GM12891 (cell line): ENCODE measurements around the gene SCN11A.
A peak's percentile ranks its signal among the peaks of the same experiment; 100 is the strongest.

Source experiments
- DNase-seq: peaks from one replicate; pipeline ENCODE4 v3.0.0; 2011; ENCODE audit warnings: low spot score; ENCODE audit not compliant: insufficient read length
- FAIRE-seq: peaks from 2 replicates; lab custom pipeline; 2011; peaks lifted over from hg19 to GRCh38; lab: Jason Lieb, UNC
- PAX5 ChIP-seq: IDR thresholded peaks from 2 replicates; pipeline ENCODE4 v1.6.1; 2011; ENCODE audit warnings: low read length, moderate library complexity, mild to moderate bottlenecking; ENCODE audit not compliant: insufficient read depth, severe bottlenecking
- POLR2A ChIP-seq: IDR thresholded peaks from 2 replicates; pipeline ENCODE4 v1.6.1; 2011; ENCODE audit warnings: low read depth, low read length, control low read depth
- POLR2AphosphoS5 ChIP-seq: IDR thresholded peaks from 2 replicates; pipeline ENCODE4 v1.6.1; 2011; ENCODE audit warnings: low read depth, low read length, control low read depth
- POU2F2 ChIP-seq: IDR thresholded peaks from 2 replicates; pipeline ENCODE4 v1.6.1; 2011; ENCODE audit warnings: low read depth, mild to moderate bottlenecking, control low read depth, low read length, moderate library complexity
- SPI1 ChIP-seq: IDR thresholded peaks from 2 replicates; pipeline ENCODE4 v1.6.1; 2011; ENCODE audit warnings: low read depth, low read length, control low read depth
- TAF1 ChIP-seq: IDR thresholded peaks from 2 replicates; pipeline ENCODE4 v1.6.1; 2011; ENCODE audit warnings: low read depth, low read length, control low read depth

SCN11A gene

DNA sequence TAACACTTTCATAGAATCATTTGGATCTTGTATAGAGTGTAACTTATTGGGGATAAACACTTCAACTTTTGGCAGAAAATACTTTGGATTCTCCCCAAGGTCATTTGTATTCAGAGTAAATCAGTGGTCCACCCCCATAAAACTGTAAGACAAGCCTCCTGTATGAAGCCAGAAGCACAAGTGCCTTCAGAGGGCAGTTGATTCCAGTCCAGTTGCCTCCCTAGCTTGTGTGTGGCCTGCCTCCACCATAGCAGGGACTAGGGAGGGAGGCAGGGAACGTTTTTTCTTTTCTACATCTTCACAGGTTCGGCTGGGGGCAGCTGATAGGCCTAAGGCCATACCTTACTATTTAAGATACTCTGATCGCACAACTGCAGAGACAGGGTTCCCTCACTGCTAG, 44.0 kb upstream of the SCN11A start:
- TF ChIP-seq POU2F2, result no peak
- no peak for TF ChIP-seq TAF1
- TF ChIP-seq POLR2A, result no peak
- TF ChIP-seq PAX5, result no peak
- no peak for TF ChIP-seq POLR2AphosphoS5
- TF ChIP-seq SPI1, result no peak
- DNase-seq (no peak), FAIRE-seq (no peak)

DNA sequence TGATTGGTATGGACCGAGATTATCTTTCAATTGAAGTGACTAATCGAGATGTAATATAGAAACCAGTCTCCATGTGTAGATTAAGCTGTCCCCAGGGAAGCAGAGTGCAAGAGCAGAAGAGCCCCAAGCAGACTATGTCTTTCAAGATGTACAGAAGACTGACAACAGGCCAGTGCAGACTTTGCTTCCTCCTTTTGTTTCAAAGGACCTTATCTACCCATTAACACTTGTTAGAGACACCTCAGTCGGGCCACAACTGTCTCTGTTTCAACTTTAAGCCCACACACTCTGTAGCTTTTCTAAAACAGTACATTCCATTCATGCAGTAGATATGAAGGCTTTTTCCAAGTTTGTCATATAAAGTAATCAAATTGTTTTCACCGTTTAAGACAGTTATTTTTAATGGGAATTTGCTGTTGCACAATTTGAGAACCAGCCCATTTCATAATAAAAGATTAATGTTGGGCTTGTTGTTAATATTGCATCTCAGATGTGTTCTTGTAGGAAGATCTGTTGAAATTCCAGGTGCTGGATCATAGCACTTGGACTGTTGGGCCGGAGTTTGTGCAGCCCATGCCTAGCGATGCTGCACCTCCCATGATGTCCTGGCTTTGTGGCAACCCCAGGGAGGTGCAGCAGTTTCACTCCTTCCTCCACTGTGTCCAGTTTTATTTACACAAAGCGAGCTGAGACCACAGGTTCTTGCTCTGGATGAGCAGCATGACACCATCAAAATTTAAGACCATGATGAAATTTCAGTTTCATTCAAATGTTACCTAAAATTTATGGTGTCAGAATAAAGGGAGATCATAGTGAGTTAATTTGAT, 43.3 kb upstream of the SCN11A start:
- DNase-seq (no peak), FAIRE-seq (no peak)
- no peak for TF ChIP-seq POLR2A
- no peak for TF ChIP-seq POLR2AphosphoS5
- TF ChIP-seq TAF1, result no peak
- TF ChIP-seq POU2F2, result no peak
- no peak for TF ChIP-seq PAX5
- TF ChIP-seq SPI1, result no peak

GRCh38 chr3:39090922-39091321, 39.2 kb upstream of the SCN11A start:
- no peak for TF ChIP-seq TAF1
- FAIRE-seq (no peak), DNase-seq (no peak)

- DNase-seq (no peak), FAIRE-seq (peak; percentile 16)
- TF ChIP-seq POLR2A, result no peak
- TF ChIP-seq SPI1, result no peak
- TF ChIP-seq POU2F2, result no peak
- TF ChIP-seq TAF1, result no peak
Observed at GRCh38 chr3:39088889-39089288, 37.1 kb upstream of the SCN11A start.

DNA sequence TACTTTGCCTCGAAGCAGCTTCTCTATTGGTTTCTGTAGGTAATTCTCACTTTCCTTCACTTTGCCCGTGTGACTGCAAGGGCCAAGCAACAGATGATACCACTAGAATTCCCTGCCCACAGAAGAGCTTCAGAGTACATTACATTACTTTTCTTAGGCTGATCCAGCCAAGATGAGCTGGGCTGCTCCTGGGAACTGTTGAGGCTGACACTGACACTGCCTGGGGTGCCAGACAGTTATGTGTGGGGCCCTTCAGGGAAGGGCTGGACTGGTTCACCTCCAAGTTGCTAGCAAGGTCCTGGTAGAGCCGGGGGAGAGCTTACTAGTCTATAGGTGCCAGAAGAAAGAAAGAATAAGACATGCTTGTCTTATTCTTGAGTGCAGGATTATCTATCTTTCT, 36.7 kb upstream of the SCN11A start:
- no peak for TF ChIP-seq TAF1
- no peak for DNase-seq
- FAIRE-seq, result no peak

GRCh38 chr3:39086144-39086543, 34.4 kb upstream of the SCN11A start:
- DNase-seq (no peak), FAIRE-seq (peak; percentile 92)
- TF ChIP-seq POLR2A (no peak), SPI1 (peak; percentile 26; the same call in 1 of the 2 replicates), POU2F2 (peak; percentile 76), TAF1 (no peak), POLR2AphosphoS5 (no peak), PAX5 (no peak)

DNA sequence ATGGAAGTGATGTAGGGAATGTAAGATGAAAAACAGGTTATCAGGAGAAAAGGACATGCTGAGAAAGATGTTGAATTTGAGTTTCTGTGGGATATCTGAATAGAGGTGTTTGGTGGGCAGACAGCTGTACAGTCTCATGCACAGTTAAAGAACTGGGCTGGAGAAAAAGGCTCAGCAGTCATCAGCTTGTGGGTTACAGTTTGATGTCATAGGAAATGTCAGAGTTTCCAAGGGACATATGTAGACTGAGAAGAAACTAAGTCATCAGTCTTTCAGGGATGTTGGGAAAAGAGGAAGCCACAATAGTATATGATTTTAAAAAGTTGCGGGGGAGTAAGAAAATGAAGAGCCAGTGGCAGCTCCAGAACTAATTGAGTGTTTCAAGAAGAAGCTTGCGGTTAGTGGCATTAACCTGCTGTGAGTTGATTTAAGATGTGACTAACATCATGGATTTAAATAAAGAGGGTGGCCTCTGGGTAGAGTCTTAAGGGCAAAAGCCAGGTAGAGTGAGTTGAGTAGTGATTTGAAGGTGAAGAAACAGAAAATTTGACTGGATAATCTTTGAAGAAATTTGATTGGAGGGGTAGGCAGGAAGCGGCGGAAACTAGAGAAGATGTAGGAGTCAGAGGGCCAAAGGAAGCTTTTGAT, 31.0 kb upstream of the SCN11A start:
- no peak for DNase-seq
- TF ChIP-seq PAX5 (no peak), POLR2A (no peak), SPI1 (no peak), POU2F2 (no peak), TAF1 (no peak), POLR2AphosphoS5 (no peak)
- FAIRE-seq, result peak; percentile 33

- FAIRE-seq (peak; percentile 9), DNase-seq (no peak)
- TF ChIP-seq SPI1 (no peak), POLR2A (no peak), TAF1 (no peak), POLR2AphosphoS5 (no peak), POU2F2 (no peak), PAX5 (no peak)
Observed at GRCh38 chr3:39080026-39080425, 28.3 kb upstream of the SCN11A start.

- TF ChIP-seq PAX5, result no peak
- no peak for TF ChIP-seq POLR2AphosphoS5
- no peak for TF ChIP-seq TAF1
- TF ChIP-seq SPI1, result no peak
- no peak for TF ChIP-seq POLR2A
- no peak for TF ChIP-seq POU2F2
- FAIRE-seq, result no peak
- no peak for DNase-seq
Observed at GRCh38 chr3:39079530-39079929, 27.8 kb upstream of the SCN11A start.

DNA sequence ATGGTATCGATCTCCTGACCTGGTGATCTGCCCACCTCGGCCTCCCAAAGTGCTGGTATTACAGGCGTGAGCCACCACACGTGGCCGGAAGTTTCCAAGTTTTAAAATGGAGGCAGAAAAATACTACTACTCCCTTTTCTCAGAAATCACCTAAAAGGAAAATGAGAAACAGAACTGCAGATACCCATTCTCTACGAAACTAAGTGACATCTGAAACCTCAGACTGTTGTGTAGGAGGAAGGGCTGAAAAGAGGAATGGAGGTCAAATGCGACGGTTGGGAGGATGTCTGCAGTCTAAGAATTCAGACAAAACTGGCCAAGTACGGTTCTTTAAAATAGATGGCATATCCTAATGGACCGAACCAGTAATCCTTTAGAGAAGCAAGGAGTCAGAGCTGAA, 24.2 kb upstream of the SCN11A start:
- DNase-seq (no peak), FAIRE-seq (peak; percentile 77)
- TF ChIP-seq POLR2AphosphoS5 (no peak), SPI1 (0 out of 2 replicates have a peak, but pooled peaks have one; percentile 13), POU2F2 (no peak), PAX5 (no peak), POLR2A (no peak), TAF1 (no peak)
